T-helper 2 cell treated with Interferon-gamma antibody and Interleukin-4, amounts not matched to agents 5 μg/mL and 100 μg/mL, for 36 hours (primary cell): ENCODE results near the gene THAP4.
"Not testable (repeated sequence)": the region's sequence is repeated elsewhere in the genome, so short reads cannot be mapped to it uniquely, and the experiment has no call there.

ENCODE experiments used
- DNase-seq: peaks from one replicate; pipeline ENCODE4 v3.0.0; 2021; ENCODE audit warnings: low spot score
- H3K27ac Mint-ChIP-seq: one replicate; pipeline ENCODE4 v1.8.0; 2021; ENCODE audit warnings: mild to moderate bottlenecking, mixed read lengths
- H3K27me3 Mint-ChIP-seq: one replicate; pipeline ENCODE4 v1.8.0; 2021; ENCODE audit warnings: low read depth, mixed read lengths
- H3K36me3 Mint-ChIP-seq: one replicate; pipeline ENCODE4 v1.8.0; 2021; ENCODE audit warnings: low read depth, mixed read lengths
- H3K4me1 Mint-ChIP-seq: one replicate; pipeline ENCODE4 v1.8.0; 2021; ENCODE audit warnings: low read depth, mixed read lengths
- H3K4me3 Mint-ChIP-seq: one replicate; pipeline ENCODE4 v1.8.0; 2022; ENCODE audit warnings: mild to moderate bottlenecking, moderate library complexity, mixed read lengths
- H3K9me3 Mint-ChIP-seq: one replicate; pipeline ENCODE4 v1.8.0; 2021; ENCODE audit warnings: mixed read lengths

THAP4 gene

DNA sequence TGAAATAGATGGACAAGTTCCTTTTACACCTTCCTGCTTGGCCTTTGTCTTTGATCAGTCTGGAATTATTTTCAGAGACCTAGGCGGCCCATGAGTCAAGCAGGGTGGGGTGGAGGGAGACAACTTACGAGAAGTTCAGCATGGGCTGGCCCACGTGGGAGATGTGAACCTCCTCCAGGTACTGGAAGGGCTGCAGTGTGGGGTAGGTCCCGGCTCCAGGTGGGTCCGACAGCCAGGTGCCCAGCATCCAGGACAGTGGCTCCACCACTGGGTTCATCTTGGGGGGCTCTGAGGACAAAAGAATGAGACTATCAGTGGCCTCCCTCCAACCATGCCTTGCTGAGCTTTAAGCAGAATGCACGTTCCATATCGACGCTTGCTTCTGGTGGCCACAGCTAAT is 30.8 kb downstream of the THAP4 start:
- DNase-seq = no peak
- Mint-ChIP-seq H3K4me1 (peaks cover 16% of the 10 kb centered on the region), H3K27me3 (no peaks in the 10 kb centered on the region), H3K4me3 (no peak overlapping the region), H3K27ac (no peak overlapping the region), H3K9me3 (no peaks in the 10 kb centered on the region), H3K36me3 (peaks cover 27% of the 10 kb centered on the region)

DNA sequence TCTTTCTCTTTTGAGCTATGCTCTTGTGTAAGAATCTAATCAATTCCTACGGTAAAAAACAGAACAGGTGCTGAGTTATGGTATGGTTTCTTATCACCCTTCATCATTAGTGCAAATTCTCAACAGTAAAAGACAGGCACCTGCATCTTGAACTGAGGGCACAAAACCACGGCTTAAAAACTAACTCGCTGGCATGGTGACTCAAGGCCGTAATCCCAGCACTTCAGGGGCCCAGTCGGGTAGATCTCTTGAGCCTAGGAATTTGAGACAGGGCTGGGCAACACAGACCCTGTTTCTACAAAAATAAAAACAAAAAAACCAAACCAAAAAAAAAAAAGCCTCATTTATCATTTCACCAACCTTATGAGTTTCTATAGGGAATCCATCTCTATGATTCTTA is 33.3 kb downstream of the THAP4 start:
- H3K27ac Mint-ChIP-seq = no peak overlapping the region
- H3K9me3 Mint-ChIP-seq = no peaks in the 10 kb centered on the region
- H3K4me3 Mint-ChIP-seq = no peak overlapping the region
- no peaks in the 10 kb centered on the region for H3K27me3 Mint-ChIP-seq
- DNase-seq = no peak
- H3K4me1 Mint-ChIP-seq = peaks cover 3% of the 10 kb centered on the region
- peaks cover 40% of the 10 kb centered on the region for H3K36me3 Mint-ChIP-seq

- no peak overlapping the region for H3K4me3 Mint-ChIP-seq
- no peak for DNase-seq
- H3K9me3 Mint-ChIP-seq = no peaks in the 10 kb centered on the region
- H3K27ac Mint-ChIP-seq = no peak overlapping the region
- no peaks in the 10 kb centered on the region for H3K4me1 Mint-ChIP-seq
- H3K27me3 Mint-ChIP-seq = no peaks in the 10 kb centered on the region
- peaks cover 42% of the 10 kb centered on the region for H3K36me3 Mint-ChIP-seq
Observed at GRCh38 chr2:241602720-241603119, 34.2 kb downstream of the THAP4 start.

DNA sequence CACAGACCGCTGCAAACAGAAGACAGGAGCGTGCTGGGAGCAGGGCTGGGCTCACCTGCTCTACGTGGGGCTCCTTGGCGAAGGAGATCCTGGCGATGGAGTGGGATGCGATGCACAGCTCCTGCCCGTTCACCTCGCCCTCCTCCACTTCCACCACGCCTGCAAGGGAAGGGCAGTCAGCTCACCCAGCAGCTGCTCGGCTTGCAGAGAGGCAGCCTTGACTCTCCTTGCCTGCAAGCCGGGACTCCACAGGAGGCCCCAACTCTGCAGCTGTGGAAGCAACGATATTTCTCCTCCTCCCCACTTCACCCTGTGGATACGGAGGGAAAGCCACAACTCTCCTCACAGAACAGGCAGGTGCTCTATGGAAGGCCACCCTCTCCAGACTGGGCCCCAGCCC is 35.1 kb downstream of the THAP4 start:
- Mint-ChIP-seq H3K27ac (no peak overlapping the region), H3K4me3 (no peak overlapping the region), H3K36me3 (peaks cover 39% of the 10 kb centered on the region), H3K9me3 (no peaks in the 10 kb centered on the region), H3K27me3 (no peaks in the 10 kb centered on the region), H3K4me1 (no peaks in the 10 kb centered on the region)
- no peak for DNase-seq

DNA sequence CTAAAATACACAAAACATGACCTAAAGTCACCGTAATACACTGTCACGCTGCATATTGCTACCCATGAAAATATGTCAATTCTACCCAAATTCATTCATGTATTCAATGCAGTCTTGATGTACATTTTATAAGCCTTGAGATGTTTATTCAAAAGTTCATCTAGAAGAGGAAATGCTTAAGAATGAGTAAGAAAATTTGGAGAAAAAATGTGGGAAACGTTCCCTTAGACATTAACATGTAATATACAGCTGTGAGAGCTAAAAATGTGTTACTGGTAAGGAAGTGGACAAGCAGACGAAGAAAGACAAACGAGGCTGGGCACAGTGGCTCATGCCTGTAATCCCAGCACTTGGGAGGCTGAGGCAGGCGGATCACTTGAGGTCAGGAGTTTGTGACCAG is 37.3 kb downstream of the THAP4 start:
- Mint-ChIP-seq H3K4me1 (no peaks in the 10 kb centered on the region), H3K4me3 (no peak overlapping the region), H3K9me3 (no peaks in the 10 kb centered on the region), H3K27ac (peak overlapping the region; percentile 36), H3K36me3 (peaks cover 33% of the 10 kb centered on the region), H3K27me3 (no peaks in the 10 kb centered on the region)
- DNase-seq = no peak

DNA sequence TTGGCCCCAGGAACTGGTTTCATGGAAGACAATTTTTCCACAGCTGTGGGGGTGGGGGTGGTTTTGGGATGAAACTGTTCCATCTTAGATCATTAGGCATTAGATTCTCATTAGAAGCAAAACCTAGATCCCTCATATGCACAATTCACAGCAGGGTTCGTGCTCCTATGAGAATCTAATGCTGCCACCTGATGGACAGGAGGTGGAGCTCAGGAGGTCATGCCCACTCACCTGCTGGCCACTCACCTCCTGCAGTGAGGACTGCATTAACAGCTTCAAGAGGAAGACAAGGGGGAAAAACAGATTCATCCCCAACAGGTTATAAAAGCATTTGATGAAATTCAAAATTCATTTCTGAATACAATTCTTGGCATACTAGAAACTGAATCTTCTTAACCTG is 38.5 kb downstream of the THAP4 start:
- DNase-seq = no peak
- H3K4me1 Mint-ChIP-seq = no peaks in the 10 kb centered on the region
- H3K9me3 Mint-ChIP-seq = no peaks in the 10 kb centered on the region
- no peak overlapping the region for H3K4me3 Mint-ChIP-seq
- H3K27ac Mint-ChIP-seq = peak overlapping the region; percentile 49
- no peaks in the 10 kb centered on the region for H3K27me3 Mint-ChIP-seq
- peaks cover 31% of the 10 kb centered on the region for H3K36me3 Mint-ChIP-seq

GRCh38 chr2:241598061-241598460 is 38.9 kb downstream of the THAP4 start:
- H3K27ac Mint-ChIP-seq = no peak overlapping the region
- no peaks in the 10 kb centered on the region for H3K4me1 Mint-ChIP-seq
- H3K9me3 Mint-ChIP-seq = no peaks in the 10 kb centered on the region
- peaks cover 29% of the 10 kb centered on the region for H3K36me3 Mint-ChIP-seq
- H3K4me3 Mint-ChIP-seq = no peak overlapping the region
- no peaks in the 10 kb centered on the region for H3K27me3 Mint-ChIP-seq
- no peak for DNase-seq

- H3K36me3 Mint-ChIP-seq = peaks cover 29% of the 10 kb centered on the region
- H3K27ac Mint-ChIP-seq = no peak overlapping the region
- no peak for DNase-seq
- H3K4me3 Mint-ChIP-seq = no peak overlapping the region
- no peaks in the 10 kb centered on the region for H3K9me3 Mint-ChIP-seq
- H3K4me1 Mint-ChIP-seq = no peaks in the 10 kb centered on the region
- no peaks in the 10 kb centered on the region for H3K27me3 Mint-ChIP-seq
Observed at GRCh38 chr2:241597561-241597960, 39.4 kb downstream of the THAP4 start.

DNA sequence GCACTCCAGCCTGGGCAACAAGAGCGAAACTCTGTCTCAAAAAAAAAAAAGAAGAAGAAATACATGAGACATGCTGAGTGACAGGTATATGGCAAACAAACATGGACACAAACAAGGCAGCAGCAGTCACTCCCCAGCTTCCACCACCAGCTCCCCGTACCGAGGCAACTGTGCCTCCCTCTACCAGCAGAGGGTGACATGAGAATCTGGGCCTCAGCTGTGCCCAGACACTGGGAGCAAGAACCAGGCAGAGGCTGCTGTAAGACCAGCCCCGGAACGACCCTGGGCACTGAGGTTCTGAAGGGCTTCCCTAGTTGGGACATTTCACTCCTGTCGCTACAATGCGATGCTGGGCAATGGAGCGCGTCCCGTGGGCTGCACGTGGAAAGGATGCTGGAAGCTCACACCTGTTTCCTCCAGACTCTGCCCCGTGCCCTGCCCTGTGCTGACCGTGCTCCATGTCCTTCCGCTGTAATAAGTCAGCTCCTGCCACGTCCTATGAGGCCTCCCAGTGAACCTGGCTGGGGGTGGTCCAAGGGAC is 41.3 kb downstream of the THAP4 start:
- Mint-ChIP-seq H3K27ac (no peak overlapping the region), H3K36me3 (peaks cover 19% of the 10 kb centered on the region), H3K9me3 (no peaks in the 10 kb centered on the region), H3K27me3 (no peaks in the 10 kb centered on the region), H3K4me3 (no peak overlapping the region), H3K4me1 (no peaks in the 10 kb centered on the region)
- no peak for DNase-seq

DNA sequence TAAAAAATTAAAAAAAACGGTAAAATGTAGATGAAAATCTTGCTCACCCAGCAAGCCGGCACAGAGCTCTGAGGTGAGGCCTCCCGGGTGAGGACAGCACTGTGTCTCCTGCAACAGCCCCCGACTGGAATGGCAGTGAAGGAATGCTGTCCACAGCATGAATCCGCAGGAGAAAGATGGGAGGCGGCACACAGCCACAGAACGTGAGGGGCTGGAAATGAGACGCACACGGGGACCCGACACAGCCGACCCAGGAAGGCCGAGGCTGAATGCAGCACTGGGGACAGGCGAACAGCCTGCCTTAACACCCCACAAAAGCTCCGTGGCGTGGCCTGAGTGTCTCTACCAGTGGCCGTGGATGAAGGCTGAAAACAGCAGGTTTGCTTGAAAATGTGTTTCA is 43.7 kb downstream of the THAP4 start:
- H3K27ac Mint-ChIP-seq = no peak overlapping the region
- H3K9me3 Mint-ChIP-seq = no peaks in the 10 kb centered on the region
- peaks cover 17% of the 10 kb centered on the region for H3K36me3 Mint-ChIP-seq
- H3K27me3 Mint-ChIP-seq = no peaks in the 10 kb centered on the region
- no peak for DNase-seq
- H3K4me3 Mint-ChIP-seq = no peak overlapping the region
- H3K4me1 Mint-ChIP-seq = no peaks in the 10 kb centered on the region

DNA sequence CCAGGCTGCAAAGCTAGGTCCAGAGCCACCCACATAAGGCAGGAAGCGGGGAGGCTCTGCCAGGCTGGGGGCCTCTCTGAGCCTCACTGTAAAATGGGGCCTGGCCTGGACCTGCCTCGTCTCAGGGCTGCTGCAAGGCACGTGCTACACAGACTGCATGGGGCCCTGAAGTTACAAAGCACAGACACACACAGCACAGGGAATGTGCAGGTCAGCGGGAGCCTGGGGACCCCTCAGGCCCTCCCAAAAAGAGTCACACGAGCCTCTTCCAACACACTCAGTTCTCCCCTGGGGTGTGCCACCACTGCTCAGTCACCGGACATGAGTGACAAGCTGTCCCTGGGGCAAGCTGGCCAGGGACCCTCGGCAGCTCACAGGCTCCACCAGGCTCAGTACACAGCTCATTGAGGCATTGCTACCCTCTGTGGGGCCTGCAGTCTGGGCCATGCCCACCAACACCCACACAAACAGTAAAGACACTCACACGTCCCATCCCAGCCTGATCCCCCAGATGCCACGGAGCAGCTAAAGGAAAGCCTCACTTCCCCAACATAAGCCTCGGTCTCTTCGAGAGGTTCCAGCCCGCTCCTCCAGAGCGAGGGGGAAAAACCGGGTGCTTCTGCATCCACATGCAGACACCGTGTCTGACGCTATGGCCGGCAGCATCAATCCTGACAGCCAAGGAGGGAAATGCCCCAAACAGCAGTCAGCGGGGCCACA is 44.7 kb downstream of the THAP4 start:
- H3K27ac Mint-ChIP-seq = no peak overlapping the region
- no peaks in the 10 kb centered on the region for H3K4me1 Mint-ChIP-seq
- H3K4me3 Mint-ChIP-seq = no peak overlapping the region
- H3K9me3 Mint-ChIP-seq = no peaks in the 10 kb centered on the region
- DNase-seq = no peak
- no peaks in the 10 kb centered on the region for H3K27me3 Mint-ChIP-seq
- peaks cover 21% of the 10 kb centered on the region for H3K36me3 Mint-ChIP-seq

DNA sequence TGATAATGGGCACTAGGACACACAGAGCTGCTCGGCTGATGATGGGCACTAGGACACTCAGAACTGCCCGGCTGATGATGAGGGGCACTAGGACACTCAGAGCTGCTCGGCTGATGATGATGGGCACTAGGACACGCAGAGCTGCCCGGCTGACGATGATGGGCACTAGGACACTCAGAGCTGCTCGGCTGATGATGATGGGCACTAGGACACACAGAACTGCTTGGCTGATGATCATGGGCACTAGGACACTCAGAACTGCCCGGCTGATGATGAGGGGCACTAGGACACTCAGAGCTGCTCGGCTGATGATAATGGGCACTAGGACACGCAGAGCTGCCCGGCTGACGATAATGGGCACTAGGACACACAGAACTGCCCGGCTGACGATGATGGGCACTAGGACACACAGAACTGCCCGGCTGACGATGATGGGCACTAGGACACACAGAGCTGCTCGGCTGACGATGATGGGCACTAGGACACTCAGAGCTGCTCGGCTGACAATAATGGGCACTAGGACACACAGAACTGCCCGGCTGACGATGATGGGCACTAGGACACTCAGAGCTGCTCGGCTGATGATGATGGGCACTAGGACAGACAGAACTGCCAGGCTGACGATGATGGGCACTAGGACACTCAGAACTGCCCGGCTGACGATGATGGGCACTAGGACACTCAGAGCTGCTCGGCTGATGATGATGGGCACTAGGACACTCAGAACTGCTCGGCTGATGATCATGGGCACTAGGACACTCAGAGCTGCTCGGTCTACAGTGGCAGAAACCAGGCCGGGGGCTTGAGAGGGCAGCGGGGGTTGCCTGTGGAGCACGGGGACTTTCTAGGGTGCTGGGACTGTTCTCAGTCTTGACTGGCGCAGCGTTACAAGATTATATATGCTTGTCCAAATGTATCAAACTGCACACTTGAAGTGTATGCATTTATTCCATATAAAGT is 46.2 kb downstream of the THAP4 start:
- not testable (repeated sequence) for H3K9me3 Mint-ChIP-seq, H3K4me3 Mint-ChIP-seq, DNase-seq, H3K27ac Mint-ChIP-seq, H3K27me3 Mint-ChIP-seq, H3K4me1 Mint-ChIP-seq
- H3K36me3 Mint-ChIP-seq = peaks cover 35% of the 10 kb centered on the region

DNA sequence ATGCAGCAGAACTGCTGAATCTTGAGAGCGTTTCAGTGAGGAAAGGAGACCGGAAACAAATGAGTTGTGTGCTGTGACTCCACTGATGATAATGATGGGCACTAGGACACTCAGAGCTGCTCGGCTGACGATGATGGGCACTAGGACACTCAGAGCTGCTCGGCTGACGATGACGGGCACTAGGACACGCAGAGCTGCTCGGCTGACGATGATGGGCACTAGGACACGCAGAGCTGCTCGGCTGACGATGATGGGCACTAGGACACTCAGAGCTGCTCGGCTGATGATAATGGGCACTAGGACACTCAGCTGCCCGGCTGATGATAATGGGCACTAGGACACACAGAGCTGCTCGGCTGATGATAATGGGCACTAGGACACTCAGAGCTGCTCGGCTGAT is 47.1 kb downstream of the THAP4 start:
- not testable (repeated sequence) for DNase-seq, H3K4me1 Mint-ChIP-seq, H3K27ac Mint-ChIP-seq, H3K4me3 Mint-ChIP-seq, H3K9me3 Mint-ChIP-seq, H3K27me3 Mint-ChIP-seq
- H3K36me3 Mint-ChIP-seq = peaks cover 43% of the 10 kb centered on the region

GRCh38 chr2:241586564-241587264 is 50.2 kb downstream of the THAP4 start:
- peaks cover 68% of the 10 kb centered on the region for H3K36me3 Mint-ChIP-seq
- no peak overlapping the region for H3K4me3 Mint-ChIP-seq
- DNase-seq = no peak
- H3K4me1 Mint-ChIP-seq = no peaks in the 10 kb centered on the region
- H3K27ac Mint-ChIP-seq = no peak overlapping the region
- peaks cover 14% of the 10 kb centered on the region for H3K9me3 Mint-ChIP-seq
- no peaks in the 10 kb centered on the region for H3K27me3 Mint-ChIP-seq
